ENCODE results near the gene SPEM2. TPM values are rescaled to one million over a fixed set of nuclear protein-coding genes. Genes with fewer than 3 reads are reported as not detected.

The SPEM2 gene
- total and polyA plus RNA-seq, 4 donors: not detected

GRCh38 chr17:7409716-7410115 is 15.7 kb upstream of the SPEM2 start:
- no peaks in the 10 kb centered on the region for H3K36me3 ChIP-seq (ENCODE audit: control insufficient read depth in 4 of 4, insufficient read depth in 3 of 4, low read depth in 1 of 4, low read length in 3 of 4)
- H3K4me3 ChIP-seq (ENCODE audit: low read depth in 1 of 3, low read length in 3 of 3): no peak overlapping the region
- H3K27ac ChIP-seq (ENCODE audit: low read depth in 1 of 2, low read length in 2 of 2): no peak overlapping the region
- 96% methylated on average over 6 of the region's 6 CpGs for WGBS
- TF ChIP-seq FOXA1 (IDR thresholded peaks at IDR 0.05): no peak
- TF ChIP-seq, protein P1, sequence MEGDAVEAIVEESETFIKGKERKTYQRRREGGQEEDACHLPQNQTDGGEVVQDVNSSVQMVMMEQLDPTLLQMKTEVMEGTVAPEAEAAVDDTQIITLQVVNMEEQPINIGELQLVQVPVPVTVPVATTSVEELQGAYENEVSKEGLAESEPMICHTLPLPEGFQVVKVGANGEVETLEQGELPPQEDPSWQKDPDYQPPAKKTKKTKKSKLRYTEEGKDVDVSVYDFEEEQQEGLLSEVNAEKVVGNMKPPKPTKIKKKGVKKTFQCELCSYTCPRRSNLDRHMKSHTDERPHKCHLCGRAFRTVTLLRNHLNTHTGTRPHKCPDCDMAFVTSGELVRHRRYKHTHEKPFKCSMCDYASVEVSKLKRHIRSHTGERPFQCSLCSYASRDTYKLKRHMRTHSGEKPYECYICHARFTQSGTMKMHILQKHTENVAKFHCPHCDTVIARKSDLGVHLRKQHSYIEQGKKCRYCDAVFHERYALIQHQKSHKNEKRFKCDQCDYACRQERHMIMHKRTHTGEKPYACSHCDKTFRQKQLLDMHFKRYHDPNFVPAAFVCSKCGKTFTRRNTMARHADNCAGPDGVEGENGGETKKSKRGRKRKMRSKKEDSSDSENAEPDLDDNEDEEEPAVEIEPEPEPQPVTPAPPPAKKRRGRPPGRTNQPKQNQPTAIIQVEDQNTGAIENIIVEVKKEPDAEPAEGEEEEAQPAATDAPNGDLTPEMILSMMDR (IDR thresholded peaks at IDR 0.05; ENCODE audit: low read depth, low read length, missing input control): no peak
- TF ChIP-seq, protein P2, sequence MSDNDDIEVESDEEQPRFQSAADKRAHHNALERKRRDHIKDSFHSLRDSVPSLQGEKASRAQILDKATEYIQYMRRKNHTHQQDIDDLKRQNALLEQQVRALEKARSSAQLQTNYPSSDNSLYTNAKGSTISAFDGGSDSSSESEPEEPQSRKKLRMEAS (IDR thresholded peaks at IDR 0.05): no peak
- no peak for TF ChIP-seq HNF4G (IDR thresholded peaks at IDR 0.05)
- TF ChIP-seq RXRA (IDR thresholded peaks at IDR 0.05): no peak
- TF ChIP-seq, protein P3, sequence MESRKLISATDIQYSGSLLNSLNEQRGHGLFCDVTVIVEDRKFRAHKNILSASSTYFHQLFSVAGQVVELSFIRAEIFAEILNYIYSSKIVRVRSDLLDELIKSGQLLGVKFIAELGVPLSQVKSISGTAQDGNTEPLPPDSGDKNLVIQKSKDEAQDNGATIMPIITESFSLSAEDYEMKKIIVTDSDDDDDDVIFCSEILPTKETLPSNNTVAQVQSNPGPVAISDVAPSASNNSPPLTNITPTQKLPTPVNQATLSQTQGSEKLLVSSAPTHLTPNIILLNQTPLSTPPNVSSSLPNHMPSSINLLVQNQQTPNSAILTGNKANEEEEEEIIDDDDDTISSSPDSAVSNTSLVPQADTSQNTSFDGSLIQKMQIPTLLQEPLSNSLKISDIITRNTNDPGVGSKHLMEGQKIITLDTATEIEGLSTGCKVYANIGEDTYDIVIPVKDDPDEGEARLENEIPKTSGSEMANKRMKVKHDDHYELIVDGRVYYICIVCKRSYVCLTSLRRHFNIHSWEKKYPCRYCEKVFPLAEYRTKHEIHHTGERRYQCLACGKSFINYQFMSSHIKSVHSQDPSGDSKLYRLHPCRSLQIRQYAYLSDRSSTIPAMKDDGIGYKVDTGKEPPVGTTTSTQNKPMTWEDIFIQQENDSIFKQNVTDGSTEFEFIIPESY (IDR thresholded peaks at IDR 0.05): no peak
- no peak for TF ChIP-seq JUND (IDR thresholded peaks at IDR 0.05)
- no peak for TF ChIP-seq GABPA (IDR thresholded peaks at IDR 0.05 in 1 of 2, conservative IDR thresholded peaks at IDR 0.05 in 1 of 2)
- TF ChIP-seq SP1 (IDR thresholded peaks at IDR 0.05): no peak
- no peak for TF ChIP-seq NR2F2 (IDR thresholded peaks at IDR 0.05)
- TF ChIP-seq REST (IDR thresholded peaks at IDR 0.05): no peak
- no peak for TF ChIP-seq FOXA2 (IDR thresholded peaks at IDR 0.05)
- DNase-seq (ENCODE audit: low spot score): no peak
- peaks cover 0 to 4% (median 0%) of the 10 kb centered on the region in 4 donors for H3K4me1 ChIP-seq (ENCODE audit: control insufficient read depth in 4 of 4, insufficient read depth in 4 of 4, low read length in 3 of 4)
- H3K27me3 ChIP-seq (ENCODE audit: control insufficient read depth in 4 of 4, insufficient read depth in 4 of 4, low read length in 3 of 4): no peaks in the 10 kb centered on the region
- H3K9ac ChIP-seq (ENCODE audit: low read depth in 1 of 2, low read length in 2 of 2): no peak overlapping the region
- no peaks in the 10 kb centered on the region for H3K9me3 ChIP-seq (ENCODE audit: control insufficient read depth in 4 of 4, low read length in 3 of 4)

GRCh38 chr17:7410634-7411426 is 14.6 kb upstream of the SPEM2 start:
- Histone ChIP-seq H3K36me3 (ENCODE audit: control insufficient read depth in 4 of 4, insufficient read depth in 3 of 4, low read depth in 1 of 4, low read length in 3 of 4) (no peaks in the 10 kb centered on the region), H3K27ac (ENCODE audit: low read depth in 1 of 2, low read length in 2 of 2) (no peak overlapping the region), H3K9me3 (ENCODE audit: control insufficient read depth in 4 of 4, low read length in 3 of 4) (no peaks in the 10 kb centered on the region), H3K9ac (ENCODE audit: low read depth in 1 of 2, low read length in 2 of 2) (no peak overlapping the region), H3K4me1 (ENCODE audit: control insufficient read depth in 4 of 4, insufficient read depth in 4 of 4, low read length in 3 of 4) (no peaks in the 10 kb centered on the region), H3K4me3 (ENCODE audit: low read depth in 1 of 3, low read length in 3 of 3) (no peak overlapping the region), H3K27me3 (ENCODE audit: control insufficient read depth in 4 of 4, insufficient read depth in 4 of 4, low read length in 3 of 4) (no peaks in the 10 kb centered on the region)
- 93% methylated on average over 25 of the region's 25 CpGs for WGBS
- no peak for DNase-seq (ENCODE audit: low spot score)
- TF ChIP-seq, protein P1 (IDR thresholded peaks at IDR 0.05; ENCODE audit: low read depth, low read length, missing input control): no peak
- no peak for TF ChIP-seq FOXA2 (IDR thresholded peaks at IDR 0.05)
- no peak for TF ChIP-seq ATF3 (IDR thresholded peaks at IDR 0.05)
- no peak for TF ChIP-seq REST (IDR thresholded peaks at IDR 0.05)
- no peak for TF ChIP-seq FOXA1 (IDR thresholded peaks at IDR 0.05)
- TF ChIP-seq SP1 (IDR thresholded peaks at IDR 0.05): no peak
- TF ChIP-seq, protein P2 (IDR thresholded peaks at IDR 0.05): no peak
- no peak for TF ChIP-seq RAD21 (IDR thresholded peaks at IDR 0.05)
- TF ChIP-seq JUND (IDR thresholded peaks at IDR 0.05): no peak
- no peak for TF ChIP-seq GABPA (IDR thresholded peaks at IDR 0.05 in 1 of 2, conservative IDR thresholded peaks at IDR 0.05 in 1 of 2)
- no peak for TF ChIP-seq EGR1 (IDR thresholded peaks at IDR 0.05; ENCODE audit: low read depth in 2 of 2)
- TF ChIP-seq HNF4G (IDR thresholded peaks at IDR 0.05): no peak
- no peak for TF ChIP-seq RXRA (IDR thresholded peaks at IDR 0.05)
